Embryonic facial prominence (tissue), 1 donor: ENCODE results near the gene NISCH.

Experiments
- DNase-seq: peaks from one replicate; pipeline ENCODE4 v3.0.0-alpha.2; 2016; ENCODE audit errors: extremely low spot score

Gene NISCH

GRCh38 chr3:52447512-52448355, 7.7 kb upstream of the NISCH start:
- DNase-seq, result no peak

- no peak for DNase-seq
Measured at GRCh38 chr3:52450489-52451236, 4.7 kb upstream of the NISCH start.

GRCh38 chr3:52451237-52452083, 3.9 kb upstream of the NISCH start:
- DNase-seq, result no peak

GRCh38 chr3:52452126-52452525, 3.3 kb upstream of the NISCH start:
- DNase-seq, result no peak

GRCh38 chr3:52452570-52453221, 2.7 kb upstream of the NISCH start:
- DNase-seq, result no peak

- DNase-seq, result no peak
Measured at GRCh38 chr3:52453496-52454249, 1.7 kb upstream of the NISCH start, which contains the start of gene TNNC1. Gene TNNC1, minus strand, starts transcription at chr3:52454041. Its CDS starts 26 bp downstream, at chr3:52454015.

- DNase-seq, result no peak
Measured at GRCh38 chr3:52454250-52454937, 1.0 kb upstream of the NISCH start.

- no peak for DNase-seq
Measured at GRCh38 chr3:52454938-52455282, 494 bp upstream of the NISCH start.

GRCh38 chr3:52456169-52456799, 880 bp downstream of the NISCH start:
- no peak for DNase-seq

GRCh38 chr3:52456800-52457183, 1.4 kb downstream of the NISCH start:
- no peak for DNase-seq

GRCh38 chr3:52458031-52458760, 2.8 kb downstream of the NISCH start:
- DNase-seq, result no peak

- no peak for DNase-seq
Measured at GRCh38 chr3:52458770-52459545, 3.6 kb downstream of the NISCH start.

GRCh38 chr3:52461874-52462273, 6.5 kb downstream of the NISCH start:
- no peak for DNase-seq

GRCh38 chr3:52463416-52463815, 8.0 kb downstream of the NISCH start:
- DNase-seq, result no peak

GRCh38 chr3:52468336-52468735, 12.9 kb downstream of the NISCH start:
- no peak for DNase-seq

GRCh38 chr3:52469001-52469400, 13.6 kb downstream of the NISCH start:
- no peak for DNase-seq

- no peak for DNase-seq
Measured at GRCh38 chr3:52470920-52471319, 15.5 kb downstream of the NISCH start.
